RKO (cell line): ENCODE measurements around the gene TEF.
A peak's percentile ranks its signal among the peaks of the same experiment; 100 is the strongest.

Source experiments
- DNase-seq: peaks from one replicate; pipeline ENCODE4 v3.0.0-alpha.2; 2016; ENCODE audit warnings: low spot score

The TEF gene

DNA sequence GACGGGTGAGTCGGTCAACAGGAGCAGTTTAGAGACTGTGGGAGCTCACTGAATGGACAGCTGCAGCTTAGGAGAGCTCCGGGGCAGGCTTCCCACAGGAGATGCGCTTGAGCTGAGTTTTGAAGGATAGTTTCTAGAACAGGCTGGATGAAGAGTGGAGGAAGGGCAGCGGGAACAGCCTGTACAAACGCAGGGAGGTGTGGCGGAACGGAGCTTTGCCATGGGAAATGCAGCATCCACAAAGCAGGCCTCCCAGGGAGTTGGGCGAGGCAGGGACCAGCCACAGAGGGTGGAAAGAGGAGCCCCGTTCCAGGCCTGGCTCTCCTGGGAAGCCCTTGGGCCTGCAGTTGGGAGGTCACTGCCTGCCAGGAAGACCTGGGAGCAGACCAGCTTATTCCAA lies 26.8 kb upstream of the TEF start:
- DNase-seq, result no peak

GRCh38 chr22:41355895-41356294 lies 25.8 kb upstream of the TEF start:
- no peak for DNase-seq

DNA sequence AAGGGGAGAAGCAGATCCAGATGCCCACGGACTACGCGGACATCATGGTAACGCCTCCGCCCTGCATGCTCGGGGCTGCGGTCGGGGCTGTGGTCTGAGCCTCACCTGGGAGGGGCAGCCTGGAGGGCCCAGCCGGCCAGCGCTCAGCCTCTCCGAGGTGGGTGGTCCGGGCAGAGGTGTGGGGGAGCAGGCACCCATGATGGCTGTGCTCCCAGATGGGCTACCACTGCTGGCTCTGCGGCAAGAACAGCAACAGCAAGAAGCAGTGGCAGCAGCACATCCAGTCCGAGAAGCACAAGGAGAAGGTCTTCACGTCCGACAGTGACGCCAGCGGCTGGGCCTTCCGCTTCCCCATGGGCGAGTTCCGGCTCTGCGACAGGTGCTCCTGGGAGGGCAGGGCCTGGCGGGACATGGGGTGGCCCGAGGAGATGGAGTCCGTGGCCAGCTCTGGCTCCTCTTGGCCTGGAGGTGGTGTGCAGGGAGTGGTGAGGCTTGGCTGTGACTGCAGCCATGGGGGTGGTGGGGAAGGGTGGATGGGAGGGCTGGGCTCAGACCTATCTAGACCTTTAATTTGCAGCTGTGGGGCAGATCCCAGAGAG lies 25.2 kb upstream of the TEF start:
- no peak for DNase-seq

- no peak for DNase-seq
Measured at GRCh38 chr22:41357191-41357590, 24.6 kb upstream of the TEF start.

DNA sequence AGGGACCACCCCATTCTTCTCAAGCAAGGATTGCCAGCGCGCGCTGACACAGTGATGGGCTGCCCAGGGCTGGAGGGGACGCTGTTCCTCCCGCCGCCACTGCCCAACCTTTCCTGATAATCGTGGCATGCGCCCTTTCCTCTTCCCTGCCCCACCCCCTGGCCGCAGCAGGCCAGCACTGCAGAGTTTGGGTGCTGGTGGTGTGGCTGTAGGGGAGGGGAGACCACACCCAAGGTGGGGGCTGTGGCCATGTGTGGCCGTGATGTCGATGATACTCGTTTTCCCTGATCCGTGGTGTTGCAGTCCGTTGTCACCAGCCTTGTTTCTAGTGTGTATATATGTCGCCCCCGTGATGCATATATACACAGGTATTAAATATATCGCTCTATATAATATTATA lies 22.8 kb upstream of the TEF start:
- no peak for DNase-seq

GRCh38 chr22:41359376-41359775 lies 22.4 kb upstream of the TEF start:
- DNase-seq, result no peak

DNA sequence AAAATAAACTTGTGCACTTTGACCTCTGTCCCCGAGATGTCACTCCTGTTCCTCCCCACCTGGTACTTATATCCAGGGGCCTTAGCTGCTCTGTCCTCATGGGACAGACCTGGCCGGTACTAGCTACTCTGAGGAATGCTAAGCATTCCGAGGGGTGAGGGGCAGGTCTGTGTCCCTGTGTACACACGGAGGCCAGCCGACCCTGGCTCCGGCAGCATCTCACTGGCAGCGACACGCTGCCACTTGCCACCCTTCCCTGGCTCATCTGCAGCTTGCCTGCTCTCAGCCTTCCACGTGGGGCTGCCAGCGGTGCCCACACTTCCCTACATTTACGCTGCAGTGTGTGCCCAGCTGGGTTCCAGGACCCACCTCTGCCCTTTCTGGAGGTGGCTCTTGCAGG lies 21.6 kb upstream of the TEF start:
- no peak for DNase-seq

- peak; percentile 74 for DNase-seq
Measured at GRCh38 chr22:41361716-41362310, 19.9 kb upstream of the TEF start.

- no peak for DNase-seq
Measured at GRCh38 chr22:41362615-41363014, 19.1 kb upstream of the TEF start.

- no peak for DNase-seq
Measured at GRCh38 chr22:41364233-41364632, 17.5 kb upstream of the TEF start.

- no peak for DNase-seq
Measured at GRCh38 chr22:41364955-41365354, 16.8 kb upstream of the TEF start.

DNA sequence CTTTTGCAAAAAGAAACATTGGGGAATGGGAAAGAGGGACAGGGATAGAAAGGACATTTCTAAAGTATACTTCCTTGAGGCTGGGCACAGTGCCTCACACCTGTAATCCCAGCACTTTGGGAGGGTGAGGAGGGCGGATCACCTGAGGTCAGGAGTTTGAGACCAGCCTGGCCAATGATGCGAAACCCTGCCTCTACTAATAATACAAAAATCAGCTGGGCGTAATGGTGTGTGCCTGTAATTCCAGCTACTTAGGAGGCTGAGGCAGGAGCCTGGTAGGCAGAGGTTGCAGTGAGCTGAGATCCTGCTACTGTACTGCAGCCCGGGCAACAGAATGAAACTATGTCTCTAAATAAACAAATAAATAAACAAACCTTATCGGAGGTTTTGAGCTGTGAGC lies 16.3 kb upstream of the TEF start:
- no peak for DNase-seq

GRCh38 chr22:41366323-41367029 lies 15.3 kb upstream of the TEF start:
- no peak for DNase-seq

- DNase-seq, result peak; percentile 86
Measured at GRCh38 chr22:41367039-41367679, 14.6 kb upstream of the TEF start.

DNA sequence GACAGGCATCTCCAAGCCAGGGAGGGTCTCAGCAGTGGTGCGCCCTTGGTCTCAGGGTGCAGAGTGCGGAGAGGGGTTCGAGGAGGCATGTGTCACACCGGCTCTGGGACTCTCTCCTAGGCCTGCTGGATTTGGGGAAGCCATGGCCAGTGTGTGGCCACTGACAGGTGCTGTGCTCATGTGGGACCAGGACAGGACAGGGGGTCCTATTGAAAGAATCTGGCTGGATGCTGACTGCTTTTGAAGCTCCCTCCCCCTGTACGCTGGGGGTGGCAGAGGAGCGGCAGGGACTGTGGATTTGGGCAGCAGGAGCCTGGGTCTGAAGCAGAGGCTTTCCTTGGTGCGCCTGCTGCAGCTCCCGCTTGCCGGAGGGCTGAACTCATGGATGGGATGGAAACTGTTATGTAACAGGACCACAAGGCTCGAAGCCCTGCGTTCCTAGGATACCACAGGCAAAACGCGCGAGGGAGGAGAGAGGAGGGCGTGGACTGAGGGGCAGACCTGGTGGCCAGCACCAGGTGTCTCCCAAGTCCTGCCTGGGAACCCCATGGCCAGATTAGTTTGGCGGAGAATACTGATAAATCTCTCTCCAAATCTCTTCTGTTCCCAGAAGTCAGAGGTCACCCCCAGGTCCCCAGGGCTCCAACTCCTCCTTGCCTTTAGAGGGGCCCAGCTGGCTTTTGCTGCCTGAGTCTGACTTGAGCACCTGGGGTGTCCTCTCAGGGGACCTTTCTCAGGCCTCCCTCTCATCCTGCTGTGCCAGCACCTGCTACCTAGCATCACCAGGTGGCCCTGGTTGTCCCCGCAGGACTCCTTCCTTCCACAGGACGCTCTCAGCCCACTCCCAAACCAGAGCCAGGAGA lies 13.8 kb upstream of the TEF start:
- DNase-seq, result no peak

DNA sequence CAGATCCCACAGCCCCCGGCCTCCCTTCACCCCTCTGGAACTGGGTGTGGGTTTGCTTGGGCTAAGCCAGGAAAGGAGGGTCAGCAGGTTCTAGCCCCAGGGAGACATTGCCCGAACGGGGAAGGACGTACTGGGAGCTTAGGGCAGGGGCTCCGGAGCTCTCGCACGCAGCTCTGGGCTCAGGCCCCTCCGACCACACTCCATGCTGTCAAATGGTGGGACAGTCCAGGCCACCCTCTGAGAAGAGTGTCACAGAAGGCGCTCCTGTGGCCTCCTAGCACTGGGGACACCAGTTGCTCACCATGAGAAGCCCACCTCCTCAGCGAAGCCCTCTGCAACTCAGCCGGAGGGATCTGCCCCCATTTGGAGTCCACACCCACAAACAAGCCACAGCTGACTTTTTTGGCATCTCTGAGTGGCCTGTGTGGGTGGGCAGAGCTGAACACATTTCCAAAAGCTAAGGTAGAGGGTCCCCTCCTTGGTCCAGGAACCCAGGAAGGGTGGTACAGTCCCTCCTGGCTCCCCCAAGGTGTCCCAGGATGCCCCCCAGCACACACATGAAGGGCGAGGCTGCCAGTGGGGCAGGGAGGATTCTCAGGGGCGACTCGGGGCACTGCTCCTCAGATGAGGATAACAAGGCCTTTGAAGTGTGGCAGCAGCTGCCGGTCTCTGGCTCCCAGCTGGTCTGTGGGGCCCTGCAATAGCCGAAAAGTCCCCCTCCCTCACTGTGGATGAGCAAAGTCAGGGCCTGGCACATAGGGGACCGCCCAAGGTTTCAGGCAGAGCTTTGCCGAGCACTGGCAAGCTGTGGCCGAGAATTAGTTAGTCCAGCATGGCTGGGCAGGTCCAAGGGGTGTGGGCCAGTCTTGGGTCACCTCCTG lies 13.0 kb upstream of the TEF start:
- no peak for DNase-seq

DNA sequence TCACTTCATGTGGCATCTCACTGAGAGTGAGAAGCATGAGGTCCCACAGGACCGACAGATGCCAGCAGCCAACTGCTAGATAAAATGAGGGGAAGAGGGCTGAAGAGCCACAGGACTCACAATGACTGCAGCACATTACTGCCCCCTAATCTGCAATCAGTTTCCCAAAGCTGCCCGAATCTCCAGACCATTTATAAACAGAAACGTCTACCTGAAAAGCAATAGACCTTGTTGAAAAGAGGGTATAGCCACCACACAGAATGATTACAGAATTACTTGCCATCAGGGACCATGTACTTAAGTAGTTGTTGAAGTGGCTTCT lies 12.4 kb upstream of the TEF start:
- no peak for DNase-seq

DNA sequence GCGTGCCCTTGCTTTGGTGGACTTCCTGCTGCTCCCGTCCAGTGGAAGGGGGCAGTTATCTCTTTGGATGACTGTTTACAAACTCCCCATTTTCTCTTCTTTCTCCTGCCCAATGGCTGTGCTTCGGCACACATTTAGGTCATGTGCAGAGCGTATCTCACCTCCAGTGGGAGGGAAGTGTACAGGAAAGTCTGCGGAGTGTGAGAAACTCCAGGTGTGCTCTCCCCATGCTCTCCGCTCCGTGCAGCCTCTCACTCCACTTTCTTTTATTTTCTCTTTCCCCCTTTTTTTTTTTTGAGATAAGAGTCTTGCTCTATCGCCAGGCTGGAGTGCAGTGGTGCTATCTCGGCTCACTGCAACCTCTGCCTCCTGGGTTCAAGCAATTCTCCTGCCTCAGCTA lies 11.9 kb upstream of the TEF start:
- DNase-seq, result no peak

GRCh38 chr22:41377846-41378245 lies 3.9 kb upstream of the TEF start:
- DNase-seq, result no peak

DNA sequence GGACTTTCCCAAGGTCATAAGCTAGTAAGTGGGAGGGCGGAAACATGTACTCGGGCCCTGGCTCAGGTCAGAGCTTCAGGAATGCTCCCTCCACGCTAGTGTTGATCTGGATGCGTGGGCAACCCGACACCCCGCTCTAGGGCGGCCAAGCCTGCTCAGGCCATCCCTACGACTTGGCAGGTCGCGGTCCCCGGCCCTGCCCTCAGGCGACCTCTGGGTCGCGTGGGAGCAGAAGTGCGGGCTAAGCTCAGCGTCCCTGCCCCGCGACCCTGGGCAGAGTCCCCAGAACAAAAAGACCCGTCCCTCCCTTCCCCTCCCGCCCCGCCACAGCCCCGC lies 781 bp upstream of the TEF start:
- peak; percentile 63 for DNase-seq

DNA sequence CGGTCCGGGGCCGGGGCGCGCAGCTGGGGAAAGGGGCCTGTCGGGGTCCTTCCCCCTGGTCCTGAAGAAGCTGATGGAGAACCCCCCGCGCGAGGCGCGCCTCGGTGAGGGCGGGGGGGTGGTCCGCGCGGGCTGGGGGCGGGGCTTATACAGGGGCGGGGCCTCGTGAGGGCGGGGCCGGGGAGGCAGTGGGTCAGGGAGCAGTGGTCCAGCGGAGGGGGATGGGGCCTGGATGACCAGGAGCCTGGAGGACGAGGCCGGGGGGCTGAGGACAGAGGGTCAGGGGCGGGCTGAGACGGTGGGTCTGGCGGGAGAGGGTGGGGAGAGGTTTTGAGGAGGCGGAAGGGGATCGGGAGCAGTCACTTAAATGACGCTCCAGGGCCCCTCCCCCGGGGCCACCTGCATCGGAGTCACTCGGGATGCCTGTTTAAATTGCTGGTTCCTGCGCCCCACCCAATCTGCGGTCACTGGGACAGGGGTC lies 396 bp downstream of the TEF start:
- peak; percentile 53 for DNase-seq
